H9 (cell line): Measurements from ENCODE around the gene PUS10. TPM values are rescaled to one million over a fixed set of nuclear protein-coding genes. Genes with fewer than 3 reads are reported as not detected.

Experiments
- DNase-seq: peaks from one replicate; pipeline ENCODE4 v3.0.0-alpha.2; 2017
- H2AFZ ChIP-seq: one replicate; pipeline ENCODE4 v1.6.1; 2013; ENCODE audit warnings: mild to moderate bottlenecking, low read length, control low read depth, moderate library complexity
- H2AK5ac ChIP-seq: 2 replicates; pipeline ENCODE4 v1.6.1; 2013; ENCODE audit warnings: low read length, control low read depth, mixed read lengths; ENCODE audit not compliant: insufficient read length
- H2BK120ac ChIP-seq: one replicate; pipeline ENCODE4 v1.6.1; 2013; ENCODE audit warnings: low read depth, mild to moderate bottlenecking, low read length, control low read depth, inconsistent platforms; ENCODE audit not compliant: poor library complexity, severe bottlenecking
- H2BK12ac ChIP-seq: 2 replicates; pipeline ENCODE4 v1.6.1; 2013; ENCODE audit warnings: low read length, control low read depth, mixed read lengths, low read depth; ENCODE audit not compliant: insufficient read length
- H2BK15ac ChIP-seq: 2 replicates; pipeline ENCODE4 v1.6.1; 2013; ENCODE audit warnings: low read depth, low read length, control low read depth
- H2BK20ac ChIP-seq: one replicate; pipeline ENCODE4 v1.6.1; 2013; ENCODE audit warnings: low read depth, mild to moderate bottlenecking, low read length, control low read depth, inconsistent platforms; ENCODE audit not compliant: poor library complexity, severe bottlenecking
- H2BK5ac ChIP-seq: 2 replicates; pipeline ENCODE4 v1.6.1; 2013; ENCODE audit warnings: low read length, control low read depth, mixed read lengths; ENCODE audit not compliant: insufficient read length
- H3K14ac ChIP-seq: 2 replicates; pipeline ENCODE4 v1.6.1; 2013; ENCODE audit warnings: low read length, control low read depth; ENCODE audit not compliant: insufficient read depth
- H3K18ac ChIP-seq: 2 replicates; pipeline ENCODE4 v1.6.1; 2013; ENCODE audit warnings: low read depth, mild to moderate bottlenecking, mixed read lengths, low read length, control low read depth; ENCODE audit not compliant: insufficient read length
- H3K23ac ChIP-seq: 2 replicates; pipeline ENCODE4 v1.6.1; 2013; ENCODE audit warnings: low read length, control low read depth, mixed read lengths, low read depth; ENCODE audit not compliant: insufficient read length
- H3K23me2 ChIP-seq: 2 replicates; pipeline ENCODE4 v1.6.1; 2013; ENCODE audit warnings: low read depth, mild to moderate bottlenecking, mixed read lengths, low read length, control low read depth; ENCODE audit not compliant: insufficient read length, poor library complexity, severe bottlenecking
- H3K27ac ChIP-seq: 2 replicates; pipeline ENCODE4 v1.5.1; 2013; ENCODE audit warnings: low read length, control low read depth, mixed read lengths, low read depth; ENCODE audit not compliant: insufficient read length
- H3K27me3 ChIP-seq: 2 replicates; pipeline ENCODE4 v1.6.1; 2013; ENCODE audit warnings: low read length, control low read depth, inconsistent platforms; ENCODE audit not compliant: insufficient read depth
- H3K4ac ChIP-seq: 2 replicates; pipeline ENCODE4 v1.6.1; 2013; ENCODE audit warnings: low read depth, mild to moderate bottlenecking, control low read depth, inconsistent platforms, low read length, moderate library complexity
- H3K4me1 ChIP-seq: 2 replicates; pipeline ENCODE4 v1.6.1; 2013; ENCODE audit warnings: low read length, control low read depth, inconsistent platforms; ENCODE audit not compliant: insufficient read depth
- H3K4me2 ChIP-seq: 2 replicates; pipeline ENCODE4 v1.6.1; 2013; ENCODE audit warnings: low read length, control low read depth, mixed read lengths; ENCODE audit not compliant: insufficient read length, insufficient read depth
- H3K56ac ChIP-seq: 2 replicates; pipeline ENCODE4 v1.6.1; 2013; ENCODE audit warnings: low read depth, mild to moderate bottlenecking, mixed read lengths, low read length, control low read depth; ENCODE audit not compliant: insufficient read length
- H3K79me1 ChIP-seq: 2 replicates; pipeline ENCODE4 v1.6.1; 2013; ENCODE audit warnings: low read depth, mild to moderate bottlenecking, moderate library complexity, low read length, control low read depth, inconsistent platforms; ENCODE audit not compliant: insufficient read depth, poor library complexity, severe bottlenecking
- H3K79me2 ChIP-seq: 2 replicates; pipeline ENCODE4 v1.6.1; 2013; ENCODE audit warnings: low read length, control low read depth, inconsistent platforms; ENCODE audit not compliant: insufficient read depth
- H3K9ac ChIP-seq: 2 replicates; pipeline ENCODE4 v1.6.1; 2013; ENCODE audit warnings: low read length, control low read depth, mixed read lengths; ENCODE audit not compliant: insufficient read length; ENCODE audit errors: extremely low read depth
- H3K9me3 ChIP-seq: one replicate; pipeline ENCODE4 v1.6.1; 2013; ENCODE audit warnings: low read depth, low read length, inconsistent platforms; ENCODE audit not compliant: control insufficient read depth
- H3T11ph ChIP-seq: one replicate; pipeline ENCODE4 v1.6.1; 2013; ENCODE audit warnings: mild to moderate bottlenecking, low read length, control low read depth, inconsistent platforms
- H4K20me1 ChIP-seq: one replicate; pipeline ENCODE4 v1.6.1; 2013; ENCODE audit not compliant: control insufficient read depth, insufficient read length, insufficient read depth
- H4K5ac ChIP-seq: 2 replicates; pipeline ENCODE4 v1.6.1; 2013; ENCODE audit warnings: low read depth, mild to moderate bottlenecking, mixed read lengths, low read length, control low read depth; ENCODE audit not compliant: insufficient read length
- H4K8ac ChIP-seq: replicated peaks from 2 replicates; pipeline ENCODE4 v1.6.1; 2013; ENCODE audit warnings: low read length, control low read depth, mixed read lengths, low read depth; ENCODE audit not compliant: insufficient read length
- H4K91ac ChIP-seq: 2 replicates; pipeline ENCODE4 v1.6.1; 2013; ENCODE audit warnings: low read depth, mild to moderate bottlenecking, moderate library complexity, mixed read lengths, low read length, control low read depth; ENCODE audit not compliant: insufficient read length
- H3K27ac Mint-ChIP-seq, 3 experiments: 2 replicates in 2 of 3; 3 replicates in 1 of 3; pipeline ENCODE4 v1.8.0; 2020 to 2021; ENCODE audit warnings: mixed read lengths in 3 of 3, mild to moderate bottlenecking in 1 of 3, moderate library complexity in 1 of 3
- H3K27me3 Mint-ChIP-seq: 2 replicates; pipeline ENCODE4 v1.8.0; 2021; ENCODE audit warnings: low read depth, mild to moderate bottlenecking, moderate library complexity, mixed read lengths
- H3K36me3 Mint-ChIP-seq, 3 experiments: 2 replicates in 2 of 3; 3 replicates in 1 of 3; pipeline ENCODE4 v1.8.0; 2020 to 2021; ENCODE audit warnings: low read depth in 3 of 3, mixed read lengths in 3 of 3; ENCODE audit not compliant: insufficient read depth in 1 of 3
- H3K4me1 Mint-ChIP-seq, 2 experiments: 2 replicates each; pipeline ENCODE4 v1.8.0; 2020; ENCODE audit warnings: mixed read lengths in 2 of 2
- H3K4me3 Mint-ChIP-seq, 2 experiments: 2 replicates in 1 of 2; 3 replicates in 1 of 2; pipeline ENCODE4 v1.8.0; 2020 to 2021; ENCODE audit warnings: mild to moderate bottlenecking in 2 of 2, mixed read lengths in 2 of 2, moderate library complexity in 1 of 2
- H3K9me3 Mint-ChIP-seq, 2 experiments: 2 replicates in 1 of 2; 3 replicates in 1 of 2; pipeline ENCODE4 v1.8.0; 2020; ENCODE audit warnings: mild to moderate bottlenecking in 2 of 2, mixed read lengths in 2 of 2, moderate library complexity in 1 of 2
- WGBS: extraction: QIAGEN DNeasy Blood & Tissue Kit; methylation state at CpG from one replicate; pipeline ENCODE4 v1.1.7; 2013; ENCODE audit warnings: missing lambda C conversion rate, low lambda C conversion rate, mixed read lengths; ENCODE audit not compliant: insufficient read length; ENCODE audit errors: extremely low coverage; 5-methylcytosine and 5-hydroxymethylcytosine counted together
- total RNA-seq: library from RNA; stranded (reverse); gene quantifications from 2 replicates; pipeline ENCODE4 v1.2.1, GENCODE V29; 2021
- TF ChIP-seq, protein P1 (sequence below): fragments of 200-600 bp; sonication (generic); conservative IDR thresholded peaks from 3 replicates; pipeline ENCODE4 v1.8.0; 2021; ENCODE audit warnings: antibody characterized with exemption, mild to moderate bottlenecking

The PUS10 gene
- total RNA-seq, 1 experiment from 2014 or later = 2.3 TPM

- H4K20me1 ChIP-seq = no peaks in the 10 kb centered on the region
- H3K23me2 ChIP-seq = peaks cover 4% of the 10 kb centered on the region
- H3K79me2 ChIP-seq = no peaks in the 10 kb centered on the region
- Mint-ChIP-seq H3K27me3 (no peaks in the 10 kb centered on the region), H3K9me3 (no peaks in the 10 kb centered on the region), H3K4me1 (peaks cover 4 to 8% of the 10 kb centered on the region in 2 experiments; a peak in 3 of 4 replicates), H3K27ac (no peak overlapping the region), H3K4me3 (no peak overlapping the region), H3K36me3 (no peaks in the 10 kb centered on the region)
- H2AFZ ChIP-seq = no peak overlapping the region
- H3K27ac ChIP-seq = no peak overlapping the region
- DNase-seq = no peak
- H2BK20ac ChIP-seq = no peak overlapping the region
- no peak overlapping the region for H3K23ac ChIP-seq
- TF ChIP-seq, protein P1, sequence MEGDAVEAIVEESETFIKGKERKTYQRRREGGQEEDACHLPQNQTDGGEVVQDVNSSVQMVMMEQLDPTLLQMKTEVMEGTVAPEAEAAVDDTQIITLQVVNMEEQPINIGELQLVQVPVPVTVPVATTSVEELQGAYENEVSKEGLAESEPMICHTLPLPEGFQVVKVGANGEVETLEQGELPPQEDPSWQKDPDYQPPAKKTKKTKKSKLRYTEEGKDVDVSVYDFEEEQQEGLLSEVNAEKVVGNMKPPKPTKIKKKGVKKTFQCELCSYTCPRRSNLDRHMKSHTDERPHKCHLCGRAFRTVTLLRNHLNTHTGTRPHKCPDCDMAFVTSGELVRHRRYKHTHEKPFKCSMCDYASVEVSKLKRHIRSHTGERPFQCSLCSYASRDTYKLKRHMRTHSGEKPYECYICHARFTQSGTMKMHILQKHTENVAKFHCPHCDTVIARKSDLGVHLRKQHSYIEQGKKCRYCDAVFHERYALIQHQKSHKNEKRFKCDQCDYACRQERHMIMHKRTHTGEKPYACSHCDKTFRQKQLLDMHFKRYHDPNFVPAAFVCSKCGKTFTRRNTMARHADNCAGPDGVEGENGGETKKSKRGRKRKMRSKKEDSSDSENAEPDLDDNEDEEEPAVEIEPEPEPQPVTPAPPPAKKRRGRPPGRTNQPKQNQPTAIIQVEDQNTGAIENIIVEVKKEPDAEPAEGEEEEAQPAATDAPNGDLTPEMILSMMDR = no peak
- no peaks in the 10 kb centered on the region for H3K9me3 ChIP-seq
- no peak overlapping the region for H2BK5ac ChIP-seq
- H4K91ac ChIP-seq = no peak overlapping the region
- H2BK12ac ChIP-seq = no peak overlapping the region
- no peak overlapping the region for H2BK120ac ChIP-seq
- no peak overlapping the region for H3K4ac ChIP-seq
- H2AK5ac ChIP-seq = no peak overlapping the region
- H3K27me3 ChIP-seq = no peaks in the 10 kb centered on the region
- no peak overlapping the region for H3K4me2 ChIP-seq
- H2BK15ac ChIP-seq = no peak overlapping the region
- no peak overlapping the region for H4K8ac ChIP-seq
- no peak overlapping the region for H3T11ph ChIP-seq
- no peaks in the 10 kb centered on the region for H3K4me1 ChIP-seq
- no peak overlapping the region for H3K9ac ChIP-seq
- whole genome bisulfite sequencing = no CpG with 5 or more reads among the region's 1 CpG
- H3K79me1 ChIP-seq = no peaks in the 10 kb centered on the region
- no peak overlapping the region for H3K56ac ChIP-seq
- no peak overlapping the region for H3K18ac ChIP-seq
- no peak overlapping the region for H3K14ac ChIP-seq
- H4K5ac ChIP-seq = no peak overlapping the region
Observed at GRCh38 chr2:61011678-61012077, 6.4 kb downstream of the PUS10 start.
